ENCODE measurements around the gene IRX4.

- TF ChIP-seq POLR2AphosphoS5 (IDR thresholded peaks at IDR 0.05; ENCODE audit: borderline replicate concordance, low read depth, low read length) (no peak), EZH2 (IDR thresholded peaks at IDR 0.05) (no peak), FOXP2 (optimal IDR thresholded peaks at IDR 0.05; ENCODE audit: control extremely low read depth, extremely low read length, insufficient read depth) (no peak)
Measured at GRCh38 chr5:1883120-1883924, 597 bp upstream of the IRX4 start.
